Measurements from ENCODE around the gene DPPA3. TPM values are rescaled to one million over a fixed set of nuclear protein-coding genes. Genes with fewer than 3 reads are reported as not detected.

The DPPA3 gene
- total and polyA plus RNA-seq, 2 experiments from 2014 or later, result 4.6 to 5.4 TPM

GRCh38 chr12:7661741-7662140, 49.5 kb upstream of the DPPA3 start:
- no peak overlapping the region for H3K4me2 ChIP-seq
- no peak for TF ChIP-seq ZNF114 (CRISPR knock-in tag; IDR thresholded peaks at IDR 0.05)
- TF ChIP-seq CTCF (conservative IDR thresholded peaks at IDR 0.05; ENCODE audit: low read depth in 2 of 2), result no peak
- TF ChIP-seq REST (IDR thresholded peaks at IDR 0.05; ENCODE audit: unreplicated experiment), result no peak
- no peak for TF ChIP-seq ZNF331 (CRISPR knock-in tag; IDR thresholded peaks at IDR 0.05; ENCODE audit: low read depth)
- no peak for TF ChIP-seq STAT1 (IDR thresholded peaks at IDR 0.05; ENCODE audit: unreplicated experiment)
- no peak for TF ChIP-seq EZH2 (IDR thresholded peaks at IDR 0.05; ENCODE audit: low read depth, unreplicated experiment)
- ATAC-seq, result no peak
- Mint-ChIP-seq H3K27ac (no peak overlapping the region), H3K4me1 (peaks cover 2% of the 10 kb centered on the region; the same call in 1 of the 3 replicates), H3K9me3 (no peaks in the 10 kb centered on the region), H3K27me3 (ENCODE audit: insufficient read depth, low read depth, poor library complexity) (peaks cover 1% of the 10 kb centered on the region), H3K36me3 (ENCODE audit: low read depth) (no peaks in the 10 kb centered on the region), H3K4me3 (no peak overlapping the region)
- H3F3A ChIP-seq (replicated peaks; ENCODE audit: low read depth), result no peaks in the 10 kb centered on the region
- no peaks in the 10 kb centered on the region for H3K27me3 ChIP-seq (ENCODE audit: insufficient read depth)
- H3K36me3 ChIP-seq (ENCODE audit: insufficient read depth), result no peaks in the 10 kb centered on the region
- no peak for DNase-seq (ENCODE audit: low spot score)
- H3K79me2 ChIP-seq (replicated peaks; ENCODE audit: insufficient read depth), result no peaks in the 10 kb centered on the region
- no peaks in the 10 kb centered on the region for H3K9me2 ChIP-seq (ENCODE audit: insufficient read depth)
- no peak overlapping the region for H3K4me3 ChIP-seq
- H3K4me1 ChIP-seq (ENCODE audit: insufficient read depth), result no peaks in the 10 kb centered on the region
- H4K20me1 ChIP-seq (replicated peaks; ENCODE audit: insufficient read depth), result no peaks in the 10 kb centered on the region
- H3K27ac ChIP-seq (ENCODE audit: low read depth), result no peak overlapping the region
- no peak overlapping the region for H2AFZ ChIP-seq

- H3K4me1 Mint-ChIP-seq, result peaks cover 5% of the 10 kb centered on the region
- no peaks in the 10 kb centered on the region for H3K79me2 ChIP-seq (replicated peaks; ENCODE audit: insufficient read depth)
- H4K20me1 ChIP-seq (replicated peaks; ENCODE audit: insufficient read depth), result no peaks in the 10 kb centered on the region
- H3F3A ChIP-seq (replicated peaks; ENCODE audit: low read depth), result no peaks in the 10 kb centered on the region
- H3K4me3 Mint-ChIP-seq, result no peak overlapping the region
- ATAC-seq (no peak), DNase-seq (ENCODE audit: low spot score) (no peak)
- H2AFZ ChIP-seq, result no peak overlapping the region
- H3K27me3 ChIP-seq (ENCODE audit: insufficient read depth), result no peaks in the 10 kb centered on the region
- no peaks in the 10 kb centered on the region for H3K4me1 ChIP-seq (ENCODE audit: insufficient read depth)
- H3K9me3 Mint-ChIP-seq, result no peaks in the 10 kb centered on the region
- H3K9me2 ChIP-seq (ENCODE audit: insufficient read depth), result no peaks in the 10 kb centered on the region
- no peaks in the 10 kb centered on the region for H3K36me3 ChIP-seq (ENCODE audit: insufficient read depth)
- no peak overlapping the region for H3K4me2 ChIP-seq
- no peaks in the 10 kb centered on the region for H3K36me3 Mint-ChIP-seq (ENCODE audit: low read depth)
- H3K4me3 ChIP-seq, result no peak overlapping the region
- H3K27me3 Mint-ChIP-seq (ENCODE audit: insufficient read depth, low read depth, poor library complexity), result peaks cover 3% of the 10 kb centered on the region
- H3K27ac ChIP-seq (ENCODE audit: low read depth), result no peak overlapping the region
- H3K27ac Mint-ChIP-seq, result no peak overlapping the region
- TF ChIP-seq ETS1 (IDR thresholded peaks at IDR 0.05) (no peak), NANOG (IDR thresholded peaks at IDR 0.05; ENCODE audit: borderline replicate concordance) (no peak), POLR2AphosphoS5 (IDR thresholded peaks at IDR 0.05; ENCODE audit: low read depth) (no peak), EZH2 (IDR thresholded peaks at IDR 0.05; ENCODE audit: low read depth, unreplicated experiment) (no peak), ZNF114 (CRISPR knock-in tag; IDR thresholded peaks at IDR 0.05) (no peak), CREB1 (CRISPR knock-in tag; IDR thresholded peaks at IDR 0.05; ENCODE audit: low read depth) (no peak), JUNB (IDR thresholded peaks at IDR 0.05; ENCODE audit: unreplicated experiment) (no peak), EZH2phosphoT487 (IDR thresholded peaks at IDR 0.05; ENCODE audit: unreplicated experiment) (no peak), CTCF (conservative IDR thresholded peaks at IDR 0.05; ENCODE audit: low read depth in 2 of 2) (no peak)
Observed at GRCh38 chr12:7666595-7666994, 44.6 kb upstream of the DPPA3 start.

Data from GM23338 (cell line).